ENCODE results near the gene MRPL47.

DNA sequence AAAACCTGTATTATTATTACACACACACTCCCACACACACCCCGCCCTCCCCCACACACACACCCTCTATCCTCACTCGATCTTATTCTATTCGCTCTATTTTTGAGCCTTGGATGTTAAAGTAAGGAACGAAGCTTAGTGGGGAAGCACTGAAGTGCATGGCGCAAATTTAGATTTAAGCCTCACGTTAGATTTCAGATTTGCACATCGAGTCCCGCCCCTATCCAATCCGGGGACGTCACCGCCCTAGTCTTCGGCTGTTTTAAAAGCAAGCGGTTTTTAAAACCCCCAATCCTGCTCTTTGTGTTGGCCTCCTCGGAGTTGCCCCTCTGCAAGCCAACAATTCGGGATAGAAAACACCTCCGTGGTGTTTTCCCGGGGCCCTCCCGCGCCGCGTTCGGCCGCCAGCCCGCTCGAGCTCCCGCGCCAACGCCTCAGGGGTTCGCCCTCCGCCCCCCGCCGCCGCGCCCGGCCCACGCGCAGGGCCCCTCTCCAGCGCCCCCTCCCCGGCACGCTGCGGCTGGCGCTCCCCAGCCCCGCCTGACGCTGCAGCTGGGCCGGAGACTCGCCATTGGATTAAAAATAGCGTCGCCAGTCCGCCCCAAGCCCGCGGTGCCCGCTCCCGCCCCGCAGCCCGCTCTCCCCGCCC is 48.1 kb upstream of the MRPL47 start, which contains the start of gene USP13:
- TF ChIP-seq, protein P1, sequence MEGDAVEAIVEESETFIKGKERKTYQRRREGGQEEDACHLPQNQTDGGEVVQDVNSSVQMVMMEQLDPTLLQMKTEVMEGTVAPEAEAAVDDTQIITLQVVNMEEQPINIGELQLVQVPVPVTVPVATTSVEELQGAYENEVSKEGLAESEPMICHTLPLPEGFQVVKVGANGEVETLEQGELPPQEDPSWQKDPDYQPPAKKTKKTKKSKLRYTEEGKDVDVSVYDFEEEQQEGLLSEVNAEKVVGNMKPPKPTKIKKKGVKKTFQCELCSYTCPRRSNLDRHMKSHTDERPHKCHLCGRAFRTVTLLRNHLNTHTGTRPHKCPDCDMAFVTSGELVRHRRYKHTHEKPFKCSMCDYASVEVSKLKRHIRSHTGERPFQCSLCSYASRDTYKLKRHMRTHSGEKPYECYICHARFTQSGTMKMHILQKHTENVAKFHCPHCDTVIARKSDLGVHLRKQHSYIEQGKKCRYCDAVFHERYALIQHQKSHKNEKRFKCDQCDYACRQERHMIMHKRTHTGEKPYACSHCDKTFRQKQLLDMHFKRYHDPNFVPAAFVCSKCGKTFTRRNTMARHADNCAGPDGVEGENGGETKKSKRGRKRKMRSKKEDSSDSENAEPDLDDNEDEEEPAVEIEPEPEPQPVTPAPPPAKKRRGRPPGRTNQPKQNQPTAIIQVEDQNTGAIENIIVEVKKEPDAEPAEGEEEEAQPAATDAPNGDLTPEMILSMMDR (IDR thresholded peaks at IDR 0.05): peak in 2 of 6 experiments; percentile 3 to 39
- TF ChIP-seq POLR2A (IDR thresholded peaks at IDR 0.05): peak in 1 of 2 donors; percentile 48

Measured in thyroid gland (tissue), 4 donors.